Head of caudate nucleus (tissue), 42 donors: ENCODE results near the gene ENTR1.

Source experiments
- DNase-seq, 42 donors: peaks; one replicate each; pipeline versions ENCODE4 v3.0.0 to v3.0.0-alpha.2; 2020 to 2021; ENCODE audit warnings: mixed read lengths in 7 of 42
- intact Hi-C: fragments of 100-400 bp; cut with DNase I; formaldehyde crosslinking; loops from one replicate; pipeline ENCODE4 v1.15.0; 2022

The ENTR1 gene

GRCh38 chr9:136358016-136358415, 52.4 kb downstream of the ENTR1 start:
- intact Hi-C loops: no loop called here
- no peak for DNase-seq

- intact Hi-C loops: no loop called here
- DNase-seq: no peak
Measured at GRCh38 chr9:136357202-136357725, 53.1 kb downstream of the ENTR1 start.

GRCh38 chr9:136355616-136356557, 54.5 kb downstream of the ENTR1 start:
- intact Hi-C loops: no loop called here
- DNase-seq: no peak

GRCh38 chr9:136354592-136355085, 55.8 kb downstream of the ENTR1 start:
- intact Hi-C loops: no loop called here
- DNase-seq: no peak

GRCh38 chr9:136353757-136354488, 56.5 kb downstream of the ENTR1 start:
- intact Hi-C loops: no loop called here
- no peak for DNase-seq

- intact Hi-C loops: no loop called here
- no peak for DNase-seq
Measured at GRCh38 chr9:136353088-136353487, 57.3 kb downstream of the ENTR1 start.

- intact Hi-C loops: no loop called here
- DNase-seq: peak in 37 of 42 donors; percentile 37 to 87 (median 70)
Measured at GRCh38 chr9:136352682-136353081, 57.7 kb downstream of the ENTR1 start.
